ENCODE measurements around the gene ENTPD2. TPM values are rescaled to one million over a fixed set of nuclear protein-coding genes. Genes with fewer than 3 reads are reported as not detected.

ENTPD2 gene
- total RNA-seq, 1 donor from 2014 or later: not detected

DNA sequence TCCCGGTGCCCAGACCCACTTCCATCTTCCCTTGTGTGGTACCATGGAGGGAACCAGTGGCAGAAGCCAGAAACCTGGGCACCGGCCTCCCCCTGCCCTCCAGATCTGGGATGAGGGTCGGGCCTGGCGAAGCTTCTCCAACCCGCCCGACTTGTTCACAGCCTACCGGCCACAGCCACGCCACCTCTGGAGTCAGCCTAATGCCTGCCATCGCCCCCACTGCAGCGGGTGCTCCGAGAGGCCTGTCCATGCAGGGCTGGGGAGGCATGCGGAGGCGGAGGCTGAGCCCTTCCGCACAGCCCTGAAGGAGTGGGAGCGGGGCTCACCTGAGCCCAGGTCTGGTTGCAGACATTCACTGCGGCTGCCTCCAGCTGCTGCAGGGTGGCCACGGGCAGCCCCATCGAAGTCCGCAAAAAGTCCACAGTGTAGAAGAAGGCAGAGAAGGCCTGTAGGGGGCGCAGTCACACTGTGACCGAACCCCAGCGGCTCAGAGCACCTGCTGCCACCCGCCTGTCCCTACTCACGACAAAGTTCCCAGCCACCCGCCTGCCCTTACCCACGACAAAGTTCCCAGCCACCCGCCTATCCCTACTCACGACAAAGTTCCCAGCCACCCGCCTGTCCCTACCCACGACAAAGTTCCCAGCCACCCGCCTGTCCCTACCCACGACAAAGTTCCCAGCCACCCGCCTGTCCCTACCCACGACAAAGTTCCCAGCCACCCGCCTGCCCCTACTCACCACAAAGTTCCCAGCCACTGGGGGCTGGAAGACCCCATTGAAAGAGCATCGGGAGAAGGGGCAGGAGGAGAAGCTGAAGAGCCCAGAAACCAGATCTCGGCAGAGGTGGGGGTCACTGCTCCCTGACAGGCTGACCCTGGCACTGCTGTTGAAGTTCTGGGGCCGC lies 4.1 kb downstream of the ENTPD2 start:
- intact Hi-C loops (cut with micrococcal nuclease): loop anchor here (5.0 kb wide), 1 partner anchor 202 kb away; the partner anchor contains the start of gene PHPT1

GRCh38 chr9:137048655-137049543 lies 5.0 kb downstream of the ENTPD2 start:
- intact Hi-C loops (cut with micrococcal nuclease): loop anchor here (5.0 kb wide), 1 partner anchor 202 kb away; the partner anchor contains the start of gene PHPT1

DNA sequence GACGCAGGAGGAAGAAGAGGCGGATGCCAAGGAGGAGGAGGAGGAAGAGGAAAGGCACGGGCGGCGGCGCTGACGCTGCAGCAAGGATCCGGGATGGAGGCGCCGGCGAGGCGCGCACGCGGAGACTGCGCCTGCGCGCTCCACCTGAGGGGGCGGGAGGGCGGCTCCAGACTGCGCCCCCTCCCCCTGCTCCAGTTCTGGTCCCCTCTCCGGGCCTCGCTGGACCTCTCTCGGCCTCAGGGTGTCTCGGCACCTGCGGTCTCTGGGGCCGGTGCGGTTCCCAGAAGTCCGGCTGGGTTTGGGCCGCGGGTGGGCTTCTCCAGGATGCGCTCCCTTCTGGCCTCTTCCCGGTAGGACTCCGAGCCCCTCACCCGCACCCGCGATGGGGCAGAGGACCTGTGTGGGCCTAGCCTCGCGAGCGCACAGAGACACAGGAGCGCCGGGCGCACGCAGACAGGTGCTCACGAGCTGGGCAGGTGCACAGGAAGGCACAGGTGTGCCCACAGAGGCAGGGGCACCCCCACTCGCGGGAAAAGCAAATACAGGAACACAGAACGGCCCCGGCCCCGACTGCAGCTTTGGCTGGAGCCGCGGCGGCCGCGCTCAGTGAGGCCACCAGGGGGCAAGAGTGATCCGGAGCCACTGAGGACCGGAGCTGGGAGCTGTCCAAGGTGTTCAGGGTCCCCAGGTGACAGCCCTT lies 7.6 kb downstream of the ENTPD2 start, which contains the start of gene NPDC1:
TSS of gene NPDC1 (minus strand) at position 90 of the 700 bp plus-strand sequence. CDS start 188 bp downstream, outside the sequence.
- intact Hi-C loops (cut with micrococcal nuclease): loop anchor here (2.0 to 5.0 kb wide), 2 partner anchors 21 to 199 kb away; partner anchors contain the start of gene PHPT1

GRCh38 chr9:137045294-137046087 lies 8.4 kb downstream of the ENTPD2 start:
- intact Hi-C loops (cut with micrococcal nuclease): loop anchor here (2.0 to 5.0 kb wide), 2 partner anchors 21 to 198 kb away; partner anchors contain the start of gene PHPT1

DNA sequence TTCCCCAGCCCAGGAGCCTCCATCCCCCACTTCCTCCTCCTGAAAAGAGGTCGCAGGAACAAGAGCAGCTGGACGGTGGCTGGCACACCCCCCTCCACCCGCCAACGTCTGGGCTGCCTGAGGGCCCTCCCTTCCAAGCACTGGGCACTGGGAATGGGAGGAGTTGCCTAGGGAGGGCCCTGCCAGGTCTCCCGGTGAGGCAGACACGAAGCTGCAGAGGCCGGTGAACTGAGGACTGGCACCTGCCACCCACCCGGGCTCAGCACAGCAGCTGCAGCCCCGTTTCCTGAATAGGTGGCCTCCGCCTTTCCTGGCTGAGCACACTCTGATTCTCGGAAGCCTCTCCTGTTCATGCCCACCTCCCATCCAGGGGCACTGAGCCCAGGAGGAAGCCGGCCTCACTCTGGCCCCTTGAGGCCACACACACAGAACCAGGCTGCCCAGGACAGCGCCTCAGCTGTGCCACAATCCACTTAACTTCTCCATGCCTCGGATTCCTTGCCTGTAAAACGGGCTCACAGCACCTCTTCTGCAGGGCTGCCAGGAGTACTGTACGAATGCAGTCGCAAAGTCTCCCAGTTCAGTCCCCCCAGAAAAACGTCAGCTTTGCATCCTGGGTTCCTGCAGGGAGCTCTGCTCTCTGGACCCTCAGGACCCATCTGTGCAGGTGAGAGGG lies 9.2 kb downstream of the ENTPD2 start:
- intact Hi-C loops (cut with micrococcal nuclease): loop anchor here (5.0 kb wide), 1 partner anchor 197 kb away; the partner anchor contains the start of gene PHPT1

DNA sequence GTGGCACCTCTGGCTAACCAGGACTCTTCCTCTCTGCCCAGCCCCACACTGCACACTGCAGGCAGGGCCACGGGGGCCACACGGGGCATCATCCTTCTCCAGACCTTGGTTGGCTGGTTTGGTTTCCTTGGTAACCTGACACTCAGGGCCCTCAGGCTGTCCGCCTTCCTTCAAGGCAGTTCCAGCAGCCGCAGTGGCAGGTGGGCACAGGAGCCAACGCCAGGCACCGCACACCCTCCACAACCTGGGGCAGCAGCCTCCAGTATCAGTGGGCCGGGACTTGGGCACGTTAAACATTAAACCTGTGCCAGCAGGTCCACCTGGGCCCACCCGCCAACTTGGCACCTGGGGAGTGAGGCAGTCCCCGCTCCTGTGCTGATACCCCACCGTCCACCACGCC lies 9.8 kb downstream of the ENTPD2 start:
- intact Hi-C loops (cut with micrococcal nuclease): no loop called here

DNA sequence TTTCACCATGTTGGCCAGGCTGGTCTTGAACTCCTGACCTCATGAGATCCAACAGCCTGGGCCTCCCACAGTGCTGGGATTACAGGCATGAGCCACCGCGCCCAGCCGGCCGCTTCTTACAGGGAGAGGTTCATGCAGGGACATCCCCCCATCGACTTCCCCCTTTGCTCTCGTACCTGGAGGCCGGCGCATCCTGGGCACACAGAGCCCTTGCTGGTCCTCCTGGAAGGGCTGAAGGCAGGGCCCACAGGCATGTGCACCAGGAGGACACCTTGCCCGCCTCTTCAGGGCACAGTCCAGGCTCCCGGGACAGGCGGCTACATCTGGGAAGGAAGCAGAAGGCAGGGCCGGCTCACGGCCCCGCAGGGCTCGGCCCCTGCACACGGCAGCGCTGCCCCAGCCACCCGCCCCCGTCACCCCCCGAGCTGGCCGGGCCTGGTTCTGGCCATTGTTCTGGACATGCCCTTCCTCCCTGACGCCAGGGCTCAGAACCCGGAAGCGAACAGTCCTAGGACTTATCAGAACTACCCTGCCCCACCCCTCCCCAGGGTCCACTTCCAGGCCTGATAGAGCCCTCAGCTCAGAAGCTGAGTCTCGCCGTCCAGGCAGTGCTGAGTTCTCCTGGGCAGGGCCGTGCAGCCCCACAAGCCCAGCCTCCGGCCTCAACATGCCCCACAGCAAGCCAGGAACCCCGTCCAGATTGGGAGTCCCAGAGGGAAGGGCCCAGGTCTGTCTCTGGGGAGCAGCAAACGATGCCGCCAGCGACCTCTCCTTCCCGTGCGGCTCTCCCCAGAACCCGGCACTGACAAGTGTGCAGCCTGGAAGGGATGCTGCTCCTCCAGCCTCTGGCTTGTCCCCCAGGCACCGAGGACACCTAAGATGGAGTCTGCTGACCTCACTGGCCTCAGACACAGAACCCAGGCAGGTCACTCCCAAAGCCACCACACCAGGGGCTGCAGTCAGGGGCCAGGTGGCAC lies 10.8 kb downstream of the ENTPD2 start:
- intact Hi-C loops (cut with micrococcal nuclease): no loop called here

- intact Hi-C loops (cut with micrococcal nuclease): no loop called here
Measured at GRCh38 chr9:137041124-137041523, 12.7 kb downstream of the ENTPD2 start.

GRCh38 chr9:137040568-137040967 lies 13.3 kb downstream of the ENTPD2 start:
- intact Hi-C loops (cut with micrococcal nuclease): no loop called here

DNA sequence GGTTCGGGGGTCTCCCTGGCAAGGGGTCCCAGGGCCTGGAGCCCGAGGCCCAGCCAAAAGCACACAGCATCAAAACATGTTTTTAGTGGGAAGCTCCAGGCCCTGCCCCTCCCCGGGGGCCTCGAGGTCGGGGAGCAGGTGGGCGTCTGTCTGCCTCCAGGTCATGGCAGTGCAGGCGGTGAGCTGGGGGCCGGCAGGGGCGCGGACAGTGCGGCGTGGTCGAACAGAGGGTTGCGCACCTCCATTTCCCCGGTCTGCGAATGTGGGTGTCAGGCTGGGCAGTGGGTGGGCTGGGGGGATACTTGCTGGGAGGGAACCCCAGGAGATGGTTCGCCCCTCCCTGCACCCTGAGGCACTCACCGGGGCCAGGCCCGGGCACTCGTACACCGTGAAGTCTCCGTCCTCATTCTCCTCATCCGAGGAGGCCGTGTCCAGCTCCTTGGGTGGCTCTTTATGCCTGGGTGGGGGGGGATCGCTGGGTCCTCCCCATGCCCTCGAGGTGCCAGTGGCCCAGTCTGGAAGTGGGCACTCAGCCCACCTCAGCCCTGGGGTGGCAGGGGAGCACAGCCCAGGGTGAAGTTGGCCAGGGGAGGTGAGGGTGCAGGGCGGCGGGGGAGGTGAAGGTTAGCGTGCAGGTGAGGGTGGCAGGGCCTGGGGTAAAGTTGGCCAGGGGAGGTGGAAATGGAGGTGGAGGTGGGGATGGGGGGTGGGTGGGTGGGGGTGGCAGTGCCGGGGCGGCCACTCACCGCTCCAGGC lies 14.1 kb downstream of the ENTPD2 start:
- intact Hi-C loops (cut with micrococcal nuclease): no loop called here

DNA sequence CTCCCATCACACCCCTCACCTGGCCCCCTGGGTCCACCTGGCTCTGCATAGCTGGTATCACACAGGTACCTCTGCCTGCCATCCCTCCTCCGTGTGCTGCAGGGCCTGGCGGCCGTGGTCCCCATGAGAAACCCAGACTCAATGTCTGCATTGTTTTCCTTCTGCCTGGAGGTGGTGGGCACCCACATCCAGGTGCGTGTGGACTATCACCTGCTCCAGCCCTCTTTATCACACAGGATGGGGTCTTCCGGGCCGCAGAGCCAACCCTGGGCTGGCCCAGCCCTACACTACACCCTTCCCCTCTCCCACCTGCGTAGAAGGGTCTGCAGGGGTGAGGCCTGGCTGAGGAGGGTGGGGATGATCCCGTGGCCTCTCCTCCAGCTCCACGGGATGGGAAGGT lies 14.9 kb downstream of the ENTPD2 start:
- intact Hi-C loops (cut with micrococcal nuclease): no loop called here

GRCh38 chr9:137037483-137037882 lies 16.4 kb downstream of the ENTPD2 start:
- intact Hi-C loops (cut with micrococcal nuclease): no loop called here

- intact Hi-C loops (cut with micrococcal nuclease): no loop called here
Measured at GRCh38 chr9:137037035-137037434, 16.8 kb downstream of the ENTPD2 start.

GRCh38 chr9:137035937-137036336 lies 17.9 kb downstream of the ENTPD2 start:
- intact Hi-C loops (cut with micrococcal nuclease): loop anchor here (1.0 to 2.0 kb wide), 3 partner anchors 85 to 249 kb away; partner anchors contain the start of gene AJM1

- intact Hi-C loops (cut with micrococcal nuclease): loop anchor here (1.0 to 2.0 kb wide), 3 partner anchors 85 to 248 kb away; partner anchors contain the start of gene AJM1
Measured at GRCh38 chr9:137035507-137035834, 18.4 kb downstream of the ENTPD2 start.

DNA sequence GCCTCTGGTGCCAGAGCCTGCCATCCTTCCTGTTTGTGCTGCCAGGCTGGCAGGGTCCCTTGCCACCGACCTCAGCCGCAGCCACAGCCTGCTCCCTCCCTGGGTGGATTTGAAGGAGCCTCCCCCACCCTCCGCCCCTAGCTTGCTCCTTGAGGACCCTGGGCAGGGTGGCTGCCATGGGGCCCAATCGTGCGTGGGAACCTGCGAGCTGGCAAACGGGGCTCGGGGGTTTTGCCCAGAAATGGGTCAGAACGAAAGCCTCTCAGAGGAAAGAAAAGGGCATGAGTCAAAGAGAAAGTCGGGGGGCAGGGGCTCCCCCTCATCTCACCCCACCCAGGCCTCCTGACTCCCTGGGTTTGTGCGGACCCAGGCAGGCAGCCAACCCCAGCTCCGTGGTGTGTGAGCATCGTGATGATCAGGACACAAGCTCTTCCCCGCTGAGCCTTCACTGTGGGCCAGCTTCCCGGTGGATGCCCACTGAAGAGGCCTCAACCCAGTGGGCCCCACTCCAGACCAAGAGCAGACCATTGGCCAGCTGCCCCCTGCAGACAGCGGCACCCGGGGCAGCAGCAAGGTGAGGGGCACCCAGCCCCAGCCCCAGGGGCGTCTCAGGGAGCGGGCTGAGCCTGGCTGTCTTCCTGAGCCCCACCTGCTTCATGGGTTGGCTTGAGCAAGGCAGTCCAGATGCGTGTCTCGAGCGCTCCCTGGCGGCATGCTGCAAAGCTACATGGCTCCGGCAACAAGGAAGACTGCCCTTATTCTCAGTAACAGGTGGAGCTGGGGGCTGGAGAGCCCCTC lies 19.0 kb downstream of the ENTPD2 start:
- intact Hi-C loops (cut with micrococcal nuclease): loop anchor here (1.0 to 2.0 kb wide), 3 partner anchors 84 to 248 kb away; partner anchors contain the start of gene AJM1
